HG03521 (cell line): ENCODE results near the gene PEMT.

ENCODE experiments used
- ATAC-seq: cut with Tn5 transposase; IDR thresholded peaks from one replicate; pipeline ENCODE4 v1.9.1; 2021; ENCODE audit warnings: mild to moderate bottlenecking, moderate library complexity; ENCODE audit not compliant: unreplicated experiment

Gene PEMT

DNA sequence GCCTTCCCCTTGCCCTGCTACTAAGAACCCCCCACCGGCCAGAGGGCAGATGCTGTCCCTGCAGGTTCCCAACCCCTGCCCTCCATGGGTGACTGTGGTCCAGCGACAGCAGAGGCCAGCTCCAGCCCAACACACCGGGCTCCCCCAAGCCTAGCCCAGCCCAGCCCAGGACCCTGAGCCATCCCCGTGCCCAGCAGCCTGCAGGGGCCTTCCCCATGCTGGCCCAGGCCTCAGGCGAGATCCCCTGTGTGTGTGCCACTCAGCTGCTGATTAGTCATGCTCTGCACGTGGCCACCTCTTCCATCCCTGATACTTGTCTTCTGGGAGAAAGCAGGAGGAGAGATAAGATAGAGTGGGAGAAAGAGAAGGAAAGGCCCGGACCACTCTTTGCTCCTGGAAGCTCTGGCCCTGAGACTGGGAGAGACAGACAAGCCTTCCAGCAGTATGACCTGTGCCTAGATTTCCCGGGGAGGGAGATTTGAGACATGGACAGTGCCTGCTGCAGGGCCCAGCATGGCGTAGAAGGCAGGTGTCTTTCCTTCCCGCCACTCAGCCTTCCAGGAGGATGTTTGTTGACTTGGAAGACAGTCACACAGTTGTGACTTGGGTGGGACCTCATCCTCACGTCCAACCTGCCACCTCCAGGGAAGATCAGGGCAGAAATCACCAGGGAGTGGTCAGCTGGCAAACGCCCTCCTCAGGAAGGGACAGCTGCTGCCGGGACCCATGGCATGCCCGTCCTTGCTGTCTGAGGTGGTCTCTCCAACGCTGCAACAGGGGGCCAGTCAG, 54.0 kb downstream of the PEMT start:
- ATAC-seq, result no peak

DNA sequence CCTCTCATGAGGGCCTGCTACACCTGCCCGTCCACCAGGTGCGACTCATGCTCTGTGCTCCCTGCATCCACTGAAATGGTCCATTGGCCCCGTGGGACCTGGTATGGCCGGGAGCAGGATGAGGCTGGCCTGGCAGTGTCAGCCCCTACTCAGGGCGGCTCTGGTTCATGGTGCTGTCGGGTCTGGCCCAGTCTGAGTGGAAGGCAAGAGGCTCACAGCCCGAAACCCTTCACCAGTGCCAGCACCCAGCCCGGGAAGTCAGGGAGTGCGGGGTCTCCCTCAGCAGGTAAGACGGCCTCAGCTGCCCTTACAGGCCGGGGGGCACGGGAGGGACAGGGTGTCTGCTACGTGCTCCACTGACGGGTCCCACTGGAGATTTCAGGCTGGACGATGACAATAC, 54.8 kb downstream of the PEMT start:
- no peak for ATAC-seq

DNA sequence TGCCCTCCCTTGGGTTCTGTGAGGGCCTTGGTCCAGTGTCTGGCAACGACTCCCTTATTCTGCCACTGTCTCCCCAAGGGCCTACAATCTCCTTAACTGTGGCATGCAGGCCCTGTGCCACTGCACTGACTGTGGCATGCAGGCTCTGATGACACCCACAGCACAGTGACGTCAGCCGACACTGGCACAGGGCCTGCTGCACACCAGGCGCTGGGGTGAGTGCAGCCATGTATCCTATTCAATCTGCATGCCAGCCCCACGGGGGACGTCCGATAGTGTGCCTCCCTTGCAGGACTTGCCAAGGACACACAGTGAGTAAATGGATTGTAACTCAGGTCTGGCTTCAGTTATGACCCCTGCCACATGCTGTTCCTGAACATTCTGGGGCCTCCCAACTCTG, 55.6 kb downstream of the PEMT start:
- ATAC-seq, result no peak

DNA sequence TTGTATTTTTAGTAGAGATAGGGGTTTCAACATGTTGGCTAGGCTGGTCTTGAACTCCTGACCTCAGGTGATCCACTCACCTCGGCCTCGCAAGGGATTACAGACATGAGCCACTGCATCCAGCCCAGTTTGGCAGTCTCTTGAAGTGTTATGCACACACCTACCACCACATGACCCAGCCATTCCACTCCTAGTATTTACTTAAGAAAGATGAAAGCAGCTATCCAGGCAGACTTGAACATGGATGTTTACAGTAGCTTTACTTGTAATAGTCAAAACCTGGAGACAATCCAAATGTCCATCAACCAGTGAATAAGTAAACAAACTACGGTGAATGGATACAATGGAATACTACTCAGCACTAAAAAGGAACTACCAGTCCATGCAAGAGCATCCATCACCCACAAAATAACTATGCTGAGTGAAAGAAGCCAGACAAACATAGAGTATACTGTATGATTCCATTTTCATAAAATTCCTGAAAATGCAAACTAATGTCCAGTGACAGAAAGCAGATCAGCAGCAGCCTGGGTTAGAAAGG, 57.5 kb downstream of the PEMT start:
- ATAC-seq, result no peak

DNA sequence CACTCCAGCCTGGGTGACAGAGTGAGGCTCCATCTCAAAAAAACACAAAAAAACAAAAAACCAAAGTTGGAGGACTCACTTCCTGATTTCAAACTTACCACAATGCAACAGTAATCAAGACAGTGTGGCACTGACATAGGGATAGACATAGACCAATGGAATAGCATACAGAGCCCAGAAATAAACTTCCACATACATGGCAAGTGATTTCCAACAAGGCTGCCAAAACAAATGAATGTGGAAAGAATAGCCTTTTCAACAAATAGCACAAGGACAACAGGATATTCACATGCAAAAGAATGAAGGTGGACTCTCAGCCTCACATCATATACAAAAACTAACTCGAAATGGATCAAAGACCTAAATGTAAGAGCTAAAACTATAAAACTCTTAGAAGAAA, 58.5 kb downstream of the PEMT start:
- no peak for ATAC-seq

DNA sequence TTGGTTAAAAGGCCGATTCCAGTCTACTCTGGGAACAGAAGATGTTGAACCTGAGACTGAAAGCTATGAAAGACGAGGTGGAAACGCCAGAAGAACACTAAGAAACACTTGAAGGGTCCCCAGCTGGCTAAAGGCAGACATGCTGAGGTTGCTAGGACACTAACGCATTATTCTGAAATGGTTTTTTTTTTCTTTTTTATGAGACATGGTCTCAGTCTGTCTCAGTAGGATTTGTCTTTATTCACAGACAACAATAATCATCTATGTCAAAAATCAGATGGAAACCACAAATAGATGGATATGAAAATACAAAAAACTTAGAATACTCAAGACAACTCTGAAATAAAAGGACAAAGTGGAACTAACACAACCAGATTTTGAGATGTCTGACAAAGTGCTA, 60.4 kb downstream of the PEMT start:
- no peak for ATAC-seq

DNA sequence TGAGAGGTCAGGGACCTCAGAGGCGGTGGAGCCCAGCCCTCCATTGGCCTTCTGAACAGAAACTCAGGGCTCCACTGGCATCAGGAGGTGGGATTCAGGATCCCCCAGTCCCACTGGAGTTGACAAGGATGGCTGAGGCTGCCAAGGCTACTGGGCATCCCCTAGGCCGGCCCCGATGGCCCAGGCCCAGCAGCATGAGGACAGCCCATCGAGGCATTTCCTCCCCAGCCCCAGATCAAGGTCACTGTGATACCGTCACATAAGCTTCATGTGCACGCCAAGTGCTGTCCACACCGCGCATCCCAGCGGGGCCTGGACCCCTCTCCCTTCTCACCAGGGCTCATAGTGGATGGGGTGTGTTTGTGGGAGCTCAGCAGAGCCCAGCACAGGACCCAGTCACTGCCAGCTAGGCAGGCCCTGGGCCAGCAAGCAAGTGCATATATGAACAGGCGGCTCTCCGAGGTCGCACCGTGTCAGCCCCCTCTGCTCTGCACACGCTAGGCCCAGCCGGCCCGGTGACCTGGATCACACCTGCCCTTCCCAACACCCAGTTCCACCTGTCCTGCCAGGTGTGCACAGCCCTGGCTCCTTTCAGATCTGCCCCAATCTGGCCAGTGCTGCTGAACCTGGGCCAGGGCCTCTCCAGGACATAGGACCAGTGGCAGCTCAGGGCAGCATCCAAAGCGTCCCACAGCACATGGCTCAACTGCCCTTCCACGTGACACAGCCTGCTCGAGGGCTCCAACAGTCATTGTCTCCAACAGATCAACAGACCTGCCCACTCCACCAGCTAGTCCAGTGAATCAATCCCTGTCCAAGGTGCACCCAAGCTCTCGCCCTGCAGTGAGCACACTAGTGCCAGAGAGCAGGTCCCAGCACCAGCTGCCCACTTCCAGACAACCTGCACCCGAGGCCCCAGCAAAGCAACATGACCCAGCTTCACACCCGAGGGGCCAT, 62.5 kb downstream of the PEMT start:
- ATAC-seq, result no peak

DNA sequence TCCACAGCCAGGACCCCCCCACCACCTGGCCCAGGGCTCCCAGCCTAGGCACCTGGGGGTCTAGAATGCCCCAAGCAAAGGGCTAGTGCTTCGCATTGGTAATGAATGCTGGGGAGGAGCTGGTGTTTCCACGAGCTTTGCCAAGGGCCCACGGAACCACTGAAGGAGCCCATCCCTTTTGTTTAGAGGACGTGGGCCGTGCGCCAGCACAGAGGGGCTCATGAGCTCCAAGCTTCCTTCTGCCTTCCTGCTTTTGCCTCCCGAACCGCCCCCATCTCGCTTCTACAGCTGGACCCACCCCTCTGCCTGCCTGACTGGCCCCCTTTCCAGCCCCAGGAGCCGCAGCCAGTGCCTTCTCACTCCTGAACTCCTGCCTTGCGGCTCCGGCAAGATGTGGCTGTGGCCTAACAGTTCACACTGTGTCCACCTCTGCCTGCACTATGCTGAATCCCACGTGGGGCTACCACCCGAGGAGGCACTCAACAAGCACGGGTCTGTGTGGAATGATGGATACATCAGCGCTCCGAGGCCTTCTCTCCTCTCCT, 63.5 kb downstream of the PEMT start:
- ATAC-seq, result no peak

DNA sequence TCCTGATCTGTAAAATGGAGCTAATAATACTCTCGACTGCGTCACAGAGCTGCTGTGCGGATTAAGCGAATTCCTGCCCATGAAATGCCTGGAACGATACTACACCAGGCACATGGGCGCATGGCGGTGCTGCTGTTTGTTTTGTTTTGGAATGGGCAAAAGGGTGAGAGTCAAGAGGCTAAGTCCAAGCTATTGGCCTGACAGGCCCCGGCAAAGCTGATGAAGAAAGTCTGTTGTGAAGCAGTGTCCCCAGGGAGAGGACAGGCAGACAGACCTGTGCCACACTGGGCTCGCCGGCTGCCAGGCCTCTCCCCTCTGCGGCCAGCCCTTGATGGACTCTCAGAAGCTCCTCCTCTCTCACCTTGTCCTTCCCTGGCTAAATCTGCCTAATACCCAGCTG, 64.0 kb downstream of the PEMT start:
- ATAC-seq, result no peak

DNA sequence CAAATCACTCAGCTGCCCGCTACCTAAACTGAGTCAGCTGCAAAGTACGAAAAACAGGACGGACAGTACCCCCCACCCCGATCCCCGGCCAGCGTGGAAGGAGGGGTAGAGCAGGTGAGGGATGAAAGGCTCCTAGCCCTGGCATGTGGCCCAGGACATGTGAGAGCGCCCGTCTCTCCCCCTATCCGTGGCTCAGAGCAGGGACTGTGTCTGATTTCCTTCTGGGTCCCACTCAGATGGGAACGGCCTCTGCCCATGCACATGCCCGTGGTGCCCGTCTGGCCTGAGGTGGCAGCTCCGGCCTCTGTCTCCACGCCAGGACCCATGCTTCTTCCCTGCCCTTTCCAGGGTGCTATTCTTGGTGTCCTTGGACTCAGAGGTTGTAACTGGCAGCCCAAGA, 65.1 kb downstream of the PEMT start:
- no peak for ATAC-seq

DNA sequence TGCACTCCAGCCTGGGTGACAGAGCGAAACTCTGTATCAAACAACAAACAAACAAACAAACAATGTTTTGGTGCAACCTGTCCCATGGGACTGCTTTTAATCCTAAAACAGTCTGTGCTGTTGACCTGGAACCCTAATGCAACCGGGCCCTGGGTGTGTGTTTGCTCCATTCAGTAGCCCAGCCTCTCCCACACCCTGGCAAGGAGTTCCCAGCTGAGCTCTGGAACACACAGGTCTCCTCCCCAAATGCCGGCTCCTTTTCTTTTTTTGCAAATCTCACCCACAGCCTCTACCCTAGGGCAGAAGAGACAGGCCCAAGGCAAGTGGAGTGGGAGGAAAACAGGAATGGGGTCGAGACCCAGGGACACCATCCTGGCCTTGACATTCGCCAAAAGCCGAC, 65.6 kb downstream of the PEMT start:
- no peak for ATAC-seq

DNA sequence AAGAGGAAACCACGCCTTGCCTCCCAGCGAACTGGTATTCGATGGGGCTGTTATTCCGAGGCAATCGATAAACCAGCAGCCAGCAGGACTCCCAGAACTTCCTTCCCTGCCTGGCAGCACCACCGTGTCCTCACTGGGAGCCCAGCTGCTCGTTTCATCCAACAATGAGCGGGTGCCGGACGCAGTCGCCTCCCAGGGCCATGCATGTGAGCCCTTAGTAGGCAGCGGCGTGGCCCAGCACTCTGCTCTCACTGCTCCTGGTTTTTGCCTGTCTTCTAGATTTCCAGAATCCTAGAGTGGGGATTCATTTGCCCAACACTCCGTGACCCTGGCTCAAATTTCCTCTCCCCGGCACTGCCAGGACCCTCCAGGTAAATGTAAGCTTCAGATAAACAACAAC, 66.2 kb downstream of the PEMT start:
- ATAC-seq, result no peak

DNA sequence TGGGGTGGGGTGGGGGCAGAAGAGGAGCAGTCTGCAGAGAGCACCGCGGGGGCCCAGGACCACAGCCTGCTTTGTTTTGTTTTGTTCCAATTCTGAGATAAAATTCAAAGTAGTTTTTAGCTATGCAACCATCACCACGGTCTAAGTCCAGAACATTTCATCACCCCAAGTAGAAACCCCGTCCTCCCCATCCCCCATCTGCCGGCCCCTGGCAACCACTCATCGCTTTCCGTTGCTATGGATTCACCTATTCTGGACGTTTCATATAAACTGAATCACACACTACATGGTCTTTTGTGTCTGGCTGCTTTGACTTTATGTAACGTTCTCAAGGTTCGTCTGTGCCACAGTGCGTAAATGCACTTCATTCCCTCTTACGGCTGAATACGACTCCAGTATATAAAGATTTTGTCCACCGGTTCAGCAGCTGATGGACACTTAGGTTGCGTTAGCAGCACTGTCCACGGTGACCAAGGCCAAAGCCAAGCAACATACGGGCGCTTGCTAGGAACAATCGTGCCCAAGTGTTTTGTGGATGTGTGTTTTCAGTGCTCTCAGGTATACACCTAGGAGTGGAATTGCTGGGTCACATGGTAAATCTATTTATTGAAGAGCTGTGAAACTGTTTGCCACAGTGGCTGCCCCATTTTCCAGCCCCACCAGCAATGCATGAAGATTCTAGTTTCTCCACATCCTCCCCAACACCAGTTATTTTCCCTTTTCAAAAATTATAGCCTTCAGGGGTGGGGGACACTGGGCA, 67.6 kb downstream of the PEMT start:
- no peak for ATAC-seq

DNA sequence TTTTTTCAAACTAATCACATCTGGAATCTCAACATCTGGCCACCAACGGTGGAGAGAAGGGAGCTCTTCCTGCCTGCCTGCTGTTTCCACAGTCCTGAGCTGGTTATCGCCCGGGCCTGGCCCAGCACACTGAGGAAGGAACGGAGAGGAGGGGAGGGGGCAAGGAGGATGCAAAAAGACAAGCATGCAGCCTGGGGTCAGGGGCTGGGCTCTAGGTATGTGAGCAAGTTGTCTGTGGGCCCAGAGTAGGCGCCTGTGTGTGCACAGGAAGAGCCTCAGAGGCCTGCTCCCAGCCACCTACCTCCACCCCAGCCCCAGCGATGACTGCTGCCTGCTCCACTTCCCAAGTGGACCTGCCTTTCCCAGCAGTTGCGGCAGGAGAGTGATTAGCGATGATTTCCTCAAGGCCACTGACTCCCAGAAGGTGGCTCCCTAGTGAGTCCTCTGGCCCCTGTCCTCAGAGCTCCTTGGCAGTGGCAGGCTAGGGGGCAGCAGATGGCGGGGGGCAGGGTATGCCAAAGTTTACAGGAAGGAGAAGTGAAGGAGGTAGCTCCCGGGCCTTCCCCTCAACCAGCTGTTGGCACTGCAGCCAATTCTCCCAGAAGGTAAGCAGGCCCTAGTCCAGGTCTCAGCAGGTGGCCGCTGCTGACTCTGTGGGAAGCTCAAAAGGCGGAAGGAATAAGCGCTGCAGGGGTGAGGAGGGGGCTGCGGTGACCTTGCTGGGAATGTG, 68.3 kb downstream of the PEMT start:
- no peak for ATAC-seq

DNA sequence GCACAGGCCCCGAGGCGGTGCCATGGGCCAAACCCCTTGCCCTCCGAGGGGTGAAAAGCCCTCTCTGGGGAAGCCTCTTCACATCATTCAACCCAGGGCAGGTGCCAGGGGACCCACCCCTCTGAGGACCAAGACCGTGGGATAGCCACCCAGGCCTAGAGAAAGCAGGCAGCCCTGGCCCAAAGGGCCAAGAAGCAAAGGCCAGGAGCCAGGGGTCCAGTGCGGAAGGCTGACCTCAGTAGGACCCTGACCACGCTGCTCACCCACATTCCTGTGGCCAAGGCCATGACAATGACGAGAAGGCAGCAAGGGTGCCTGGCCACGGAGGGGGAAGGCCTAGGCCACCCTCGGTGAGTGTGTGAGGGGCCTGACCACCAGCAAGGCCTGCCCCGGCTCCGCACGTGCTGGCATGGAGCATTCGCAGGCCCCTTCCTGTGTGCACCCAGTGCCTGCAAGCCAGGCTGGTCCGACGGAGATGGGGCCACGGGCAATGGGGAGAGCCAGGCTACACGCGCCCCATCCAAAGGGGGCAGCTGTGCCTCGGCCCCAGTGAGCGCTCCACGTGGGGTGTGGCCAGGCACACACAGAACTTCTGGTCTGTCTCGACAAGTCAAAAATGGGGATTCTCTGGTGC, 70.8 kb downstream of the PEMT start:
- ATAC-seq, result no peak

DNA sequence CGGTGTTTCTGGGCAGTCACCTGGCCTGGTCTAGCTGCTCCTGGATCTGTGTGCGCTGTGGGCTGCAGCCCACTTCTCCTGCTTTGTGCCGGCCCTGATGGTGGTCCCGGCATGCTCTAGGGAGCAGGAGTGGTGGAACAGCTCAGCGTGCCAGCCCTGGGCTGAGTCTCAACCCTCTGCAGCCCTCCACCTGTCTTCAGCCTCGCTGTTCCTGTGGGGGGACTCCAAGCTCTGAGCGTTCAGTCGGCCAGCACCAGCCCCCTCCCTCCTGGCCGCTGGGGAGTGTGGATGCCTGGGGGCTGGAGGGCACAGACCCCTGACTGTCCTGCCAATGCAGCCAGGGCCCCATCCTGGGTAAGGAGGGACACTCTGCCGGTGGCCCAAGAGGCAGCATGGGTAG, 71.6 kb downstream of the PEMT start:
- no peak for ATAC-seq

DNA sequence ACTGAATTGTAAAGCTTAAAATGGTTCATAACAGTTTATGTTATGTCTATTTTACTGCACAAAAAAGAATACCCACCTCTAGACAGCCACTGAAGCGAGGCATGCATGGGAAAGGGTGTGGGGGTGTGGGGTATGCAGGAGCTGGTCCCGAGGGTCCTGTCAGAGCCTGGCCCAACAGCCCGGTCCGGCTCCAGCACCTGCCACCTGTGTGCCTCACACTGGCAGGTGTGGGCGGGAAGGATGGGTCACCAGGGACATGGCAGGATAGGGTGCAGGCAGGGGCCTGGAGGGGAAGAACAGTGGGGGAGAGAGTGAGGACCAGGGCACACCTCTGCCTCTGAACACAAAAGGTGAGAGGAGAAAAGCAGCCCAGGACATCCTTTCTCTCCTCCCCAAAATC, 72.6 kb downstream of the PEMT start:
- ATAC-seq, result no peak

DNA sequence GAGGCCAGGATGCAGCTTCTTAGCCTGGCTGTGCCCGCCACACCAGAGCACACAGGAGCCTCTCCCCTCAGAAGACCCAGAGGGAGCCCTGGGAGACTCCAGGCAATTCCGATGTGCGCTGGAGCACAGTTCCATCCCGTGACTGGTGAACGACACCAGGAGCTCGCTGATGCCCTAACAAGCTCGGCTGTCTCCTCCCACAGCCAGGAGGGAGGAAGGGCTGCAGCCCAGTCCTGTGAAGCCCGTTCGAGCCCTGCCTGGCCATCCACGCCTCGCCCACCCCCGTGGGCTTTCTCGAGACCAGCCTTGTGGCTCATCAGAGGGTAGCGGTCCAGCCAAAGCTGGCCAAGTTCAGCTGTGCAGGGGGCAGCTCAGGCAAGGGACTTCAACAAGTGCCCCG, 73.5 kb downstream of the PEMT start:
- ATAC-seq, result no peak

DNA sequence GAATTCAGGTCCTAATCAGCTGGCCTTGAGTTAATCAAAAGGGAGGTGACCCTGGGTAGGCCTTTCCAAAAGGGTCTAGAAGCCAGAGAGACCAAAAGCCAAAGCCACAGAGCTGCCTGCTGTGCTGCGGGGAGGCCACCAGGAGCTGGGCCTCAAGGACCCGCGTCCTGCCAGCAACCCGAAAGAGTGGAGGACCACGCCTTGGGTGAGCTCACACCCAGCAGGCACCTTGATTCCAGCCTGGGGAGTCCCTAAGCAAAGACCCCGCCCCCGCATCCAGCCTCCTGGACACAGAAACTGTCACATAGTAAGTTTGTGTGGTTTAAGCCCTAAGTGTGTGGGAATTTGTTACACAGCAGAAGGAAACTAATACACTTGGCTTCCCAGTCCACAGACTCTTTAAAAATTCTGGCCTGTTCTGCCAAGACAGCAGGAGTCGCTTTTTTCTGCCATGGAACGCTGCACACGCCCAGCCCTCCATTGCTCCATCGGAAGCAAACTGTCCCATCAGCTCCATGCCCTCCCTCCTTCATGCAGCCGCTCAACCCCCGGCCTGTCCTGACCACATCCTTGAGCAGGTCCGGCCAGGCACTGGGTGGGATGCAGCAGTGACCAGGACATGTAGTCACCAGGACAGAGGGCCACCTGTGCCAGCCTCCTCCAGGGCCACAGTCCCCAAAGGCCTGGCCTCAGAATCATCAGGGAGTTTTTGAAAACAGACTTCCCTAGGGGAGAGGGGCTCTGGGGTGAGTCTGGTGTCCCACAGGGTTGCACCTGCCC, 74.4 kb downstream of the PEMT start:
- ATAC-seq, result no peak
